Liver (tissue), 3 donors: ENCODE measurements around the gene OR51B4.

Experiments used
- RAD21 ChIP-seq, 2 donors: IDR thresholded peaks; 2 replicates each; pipeline ENCODE4 v1.6.1; 2016; ENCODE audit warnings: antibody characterized with exemption in 2 of 2, mild to moderate bottlenecking in 2 of 2
- SP1 ChIP-seq: IDR thresholded peaks from 2 replicates; pipeline ENCODE4 v1.6.1; 2018; ENCODE audit warnings: antibody characterized with exemption, mild to moderate bottlenecking
- TAF1 ChIP-seq: conservative IDR thresholded peaks from 2 replicates; pipeline ENCODE4 v1.6.1; 2016; ENCODE audit warnings: antibody characterized with exemption, mild to moderate bottlenecking
- TF ChIP-seq, protein P1 (sequence below): fragments of 150-350 bp; IDR thresholded peaks from 2 replicates; pipeline ENCODE4 v1.5.1; 2017; ENCODE audit warnings: improper control_type of control experiment, low read depth, low read length; ENCODE audit not compliant: missing input control
- TF ChIP-seq, protein P2 (sequence below): IDR thresholded peaks from 2 replicates; pipeline ENCODE4 v1.6.1; 2016; ENCODE audit warnings: antibody characterized with exemption, mild to moderate bottlenecking
- donor health status: healthy.
- donor health status: healthy.

DNA sequence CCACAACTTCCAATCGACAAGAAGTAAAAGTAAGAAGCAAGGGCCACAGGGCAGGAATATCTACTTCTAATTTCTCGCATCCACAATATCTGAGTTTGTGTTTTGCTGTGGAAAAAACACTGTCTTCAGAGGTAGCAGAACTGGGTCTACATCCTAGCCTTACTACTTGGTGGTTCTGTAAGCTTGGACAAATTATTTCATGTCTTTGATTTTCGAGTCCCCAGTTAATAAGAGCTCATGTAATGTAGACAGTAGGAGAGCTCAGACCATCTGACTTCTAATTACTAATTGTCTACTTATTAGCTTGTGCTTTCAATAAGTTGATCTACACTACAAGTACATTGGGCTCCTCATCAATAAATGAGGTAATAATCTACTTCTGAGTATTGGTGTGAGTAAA lies 18.7 kb downstream of the OR51B4 start:
- TF ChIP-seq, protein P1, sequence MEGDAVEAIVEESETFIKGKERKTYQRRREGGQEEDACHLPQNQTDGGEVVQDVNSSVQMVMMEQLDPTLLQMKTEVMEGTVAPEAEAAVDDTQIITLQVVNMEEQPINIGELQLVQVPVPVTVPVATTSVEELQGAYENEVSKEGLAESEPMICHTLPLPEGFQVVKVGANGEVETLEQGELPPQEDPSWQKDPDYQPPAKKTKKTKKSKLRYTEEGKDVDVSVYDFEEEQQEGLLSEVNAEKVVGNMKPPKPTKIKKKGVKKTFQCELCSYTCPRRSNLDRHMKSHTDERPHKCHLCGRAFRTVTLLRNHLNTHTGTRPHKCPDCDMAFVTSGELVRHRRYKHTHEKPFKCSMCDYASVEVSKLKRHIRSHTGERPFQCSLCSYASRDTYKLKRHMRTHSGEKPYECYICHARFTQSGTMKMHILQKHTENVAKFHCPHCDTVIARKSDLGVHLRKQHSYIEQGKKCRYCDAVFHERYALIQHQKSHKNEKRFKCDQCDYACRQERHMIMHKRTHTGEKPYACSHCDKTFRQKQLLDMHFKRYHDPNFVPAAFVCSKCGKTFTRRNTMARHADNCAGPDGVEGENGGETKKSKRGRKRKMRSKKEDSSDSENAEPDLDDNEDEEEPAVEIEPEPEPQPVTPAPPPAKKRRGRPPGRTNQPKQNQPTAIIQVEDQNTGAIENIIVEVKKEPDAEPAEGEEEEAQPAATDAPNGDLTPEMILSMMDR = no peak
- TF ChIP-seq SP1 = no peak
- TF ChIP-seq, protein P2, sequence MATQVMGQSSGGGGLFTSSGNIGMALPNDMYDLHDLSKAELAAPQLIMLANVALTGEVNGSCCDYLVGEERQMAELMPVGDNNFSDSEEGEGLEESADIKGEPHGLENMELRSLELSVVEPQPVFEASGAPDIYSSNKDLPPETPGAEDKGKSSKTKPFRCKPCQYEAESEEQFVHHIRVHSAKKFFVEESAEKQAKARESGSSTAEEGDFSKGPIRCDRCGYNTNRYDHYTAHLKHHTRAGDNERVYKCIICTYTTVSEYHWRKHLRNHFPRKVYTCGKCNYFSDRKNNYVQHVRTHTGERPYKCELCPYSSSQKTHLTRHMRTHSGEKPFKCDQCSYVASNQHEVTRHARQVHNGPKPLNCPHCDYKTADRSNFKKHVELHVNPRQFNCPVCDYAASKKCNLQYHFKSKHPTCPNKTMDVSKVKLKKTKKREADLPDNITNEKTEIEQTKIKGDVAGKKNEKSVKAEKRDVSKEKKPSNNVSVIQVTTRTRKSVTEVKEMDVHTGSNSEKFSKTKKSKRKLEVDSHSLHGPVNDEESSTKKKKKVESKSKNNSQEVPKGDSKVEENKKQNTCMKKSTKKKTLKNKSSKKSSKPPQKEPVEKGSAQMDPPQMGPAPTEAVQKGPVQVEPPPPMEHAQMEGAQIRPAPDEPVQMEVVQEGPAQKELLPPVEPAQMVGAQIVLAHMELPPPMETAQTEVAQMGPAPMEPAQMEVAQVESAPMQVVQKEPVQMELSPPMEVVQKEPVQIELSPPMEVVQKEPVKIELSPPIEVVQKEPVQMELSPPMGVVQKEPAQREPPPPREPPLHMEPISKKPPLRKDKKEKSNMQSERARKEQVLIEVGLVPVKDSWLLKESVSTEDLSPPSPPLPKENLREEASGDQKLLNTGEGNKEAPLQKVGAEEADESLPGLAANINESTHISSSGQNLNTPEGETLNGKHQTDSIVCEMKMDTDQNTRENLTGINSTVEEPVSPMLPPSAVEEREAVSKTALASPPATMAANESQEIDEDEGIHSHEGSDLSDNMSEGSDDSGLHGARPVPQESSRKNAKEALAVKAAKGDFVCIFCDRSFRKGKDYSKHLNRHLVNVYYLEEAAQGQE = no peak
- TF ChIP-seq RAD21 (IDR thresholded peaks at IDR 0.05) = no peak
- TF ChIP-seq TAF1 = no peak
